Activated CD8-positive, alpha-beta memory T cell treated with anti-CD3 and anti-CD28 coated beads, Interleukin-2, amount 50 U/mL, for 4 hours (primary cell): ENCODE data around the gene ALDH1A2.
"Not testable (repeated sequence)": the region's sequence is repeated elsewhere in the genome, so short reads cannot be mapped to it uniquely, and the experiment has no call there.

Source experiments
- DNase-seq: peaks from one replicate; pipeline ENCODE4 v3.0.0-alpha.2; 2020

The ALDH1A2 gene

GRCh38 chr15:58040150-58040549, 25.4 kb downstream of the ALDH1A2 start:
- no peak for DNase-seq

- DNase-seq, result no peak
Observed at GRCh38 chr15:58039079-58040035, 26.2 kb downstream of the ALDH1A2 start.

- no peak for DNase-seq
Observed at GRCh38 chr15:58038426-58039078, 27.0 kb downstream of the ALDH1A2 start.

- DNase-seq, result no peak
Observed at GRCh38 chr15:58037723-58038301, 27.7 kb downstream of the ALDH1A2 start.

- no peak for DNase-seq
Observed at GRCh38 chr15:58036579-58036978, 28.9 kb downstream of the ALDH1A2 start.

GRCh38 chr15:58028392-58028791, 37.1 kb downstream of the ALDH1A2 start:
- not testable (repeated sequence) for DNase-seq

- no peak for DNase-seq
Observed at GRCh38 chr15:58026552-58026951, 39.0 kb downstream of the ALDH1A2 start.

- no peak for DNase-seq
Observed at GRCh38 chr15:58026051-58026450, 39.5 kb downstream of the ALDH1A2 start.

GRCh38 chr15:58021332-58022230, 43.9 kb downstream of the ALDH1A2 start:
- no peak for DNase-seq

- DNase-seq, result no peak
Observed at GRCh38 chr15:58019503-58020376, 45.8 kb downstream of the ALDH1A2 start.

- DNase-seq, result no peak
Observed at GRCh38 chr15:58017869-58018268, 47.6 kb downstream of the ALDH1A2 start.

GRCh38 chr15:58016581-58017175, 48.8 kb downstream of the ALDH1A2 start:
- no peak for DNase-seq

- DNase-seq, result no peak
Observed at GRCh38 chr15:58015565-58015964, 49.9 kb downstream of the ALDH1A2 start.

- DNase-seq, result no peak
Observed at GRCh38 chr15:58014470-58014869, 51.0 kb downstream of the ALDH1A2 start.

- DNase-seq, result no peak
Observed at GRCh38 chr15:58014040-58014439, 51.5 kb downstream of the ALDH1A2 start.

- DNase-seq, result no peak
Observed at GRCh38 chr15:58010983-58011382, 54.5 kb downstream of the ALDH1A2 start.

GRCh38 chr15:58003810-58004209, 61.7 kb downstream of the ALDH1A2 start:
- DNase-seq, result no peak

GRCh38 chr15:58002338-58003126, 63.0 kb downstream of the ALDH1A2 start:
- DNase-seq, result no peak

- DNase-seq, result not testable (repeated sequence)
Observed at GRCh38 chr15:57999699-58000098, 65.8 kb downstream of the ALDH1A2 start.

GRCh38 chr15:57996561-57996960, 69.0 kb downstream of the ALDH1A2 start:
- no peak for DNase-seq
